Fibroblast of the aortic adventitia (primary cell): ENCODE data around the gene GYS1. TPM values are rescaled to one million over a fixed set of nuclear protein-coding genes. Genes with fewer than 3 reads are reported as not detected.

Experiments used
- DNase-seq: peaks from one replicate; pipeline ENCODE4 v3.0.0-alpha.2; 2010; ENCODE audit warnings: low read depth
- H3K4me3 ChIP-seq: 2 replicates; pipeline ENCODE4 v1.5.1; 2011; ENCODE audit warnings: low read depth, mild to moderate bottlenecking, control low read depth, low read length, moderate library complexity
- total RNA-seq: library from RNA; depleted of rRNA; stranded (reverse); fragments of >200 nt; gene quantifications from 2 replicates; pipeline ENCODE4 v1.2.3, GENCODE V29; 2012; ENCODE audit warnings: low replicate concordance
- TF ChIP-seq, protein P1 (sequence below): IDR thresholded peaks from 2 replicates; pipeline ENCODE4 v1.5.1; 2011; ENCODE audit warnings: mild to moderate bottlenecking, low read length, control low read depth, inconsistent platforms; ENCODE audit not compliant: insufficient read depth

Gene GYS1
- total RNA-seq, 1 donor, result 38.6 TPM

DNA sequence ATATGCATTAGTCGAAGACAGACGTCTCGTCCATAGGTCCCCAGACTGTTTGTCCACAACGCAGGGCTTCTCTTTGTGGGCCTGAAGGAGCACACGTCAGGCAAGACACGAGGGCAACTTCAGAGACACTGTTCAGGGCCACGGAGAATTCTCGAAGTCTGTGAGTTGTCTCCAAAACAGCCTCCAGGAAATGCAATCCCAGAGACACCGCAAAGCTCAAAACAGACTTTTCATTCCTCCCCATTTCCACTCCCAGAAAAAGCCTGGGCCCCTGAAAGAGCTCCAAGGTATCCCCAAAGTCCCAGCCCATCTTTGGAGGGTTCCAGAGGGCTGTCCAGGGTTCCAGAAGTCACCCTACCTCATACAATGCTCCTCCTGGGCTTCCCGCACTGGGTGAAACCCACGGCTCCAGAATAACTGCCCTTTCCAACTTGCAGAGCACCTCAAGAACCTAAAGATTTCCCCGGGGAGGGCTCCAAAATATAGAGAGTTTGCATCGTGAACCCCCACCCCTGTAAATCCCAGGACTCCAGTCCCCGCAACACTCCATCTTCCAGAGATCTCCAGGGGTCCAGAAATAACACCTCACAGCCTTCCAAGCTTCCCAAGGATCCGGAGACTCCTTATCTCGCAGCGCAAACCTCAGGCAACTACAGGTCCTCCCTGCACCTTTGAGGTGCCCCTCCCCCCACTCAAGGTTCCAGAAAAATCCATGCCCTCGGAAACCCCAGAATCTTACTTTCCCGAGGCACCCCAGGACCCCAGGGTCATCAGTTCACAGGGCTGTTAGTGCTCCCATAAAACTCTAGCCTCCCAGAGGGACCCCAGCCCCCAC is 28.7 kb downstream of the GYS1 start:
- TF ChIP-seq, protein P1, sequence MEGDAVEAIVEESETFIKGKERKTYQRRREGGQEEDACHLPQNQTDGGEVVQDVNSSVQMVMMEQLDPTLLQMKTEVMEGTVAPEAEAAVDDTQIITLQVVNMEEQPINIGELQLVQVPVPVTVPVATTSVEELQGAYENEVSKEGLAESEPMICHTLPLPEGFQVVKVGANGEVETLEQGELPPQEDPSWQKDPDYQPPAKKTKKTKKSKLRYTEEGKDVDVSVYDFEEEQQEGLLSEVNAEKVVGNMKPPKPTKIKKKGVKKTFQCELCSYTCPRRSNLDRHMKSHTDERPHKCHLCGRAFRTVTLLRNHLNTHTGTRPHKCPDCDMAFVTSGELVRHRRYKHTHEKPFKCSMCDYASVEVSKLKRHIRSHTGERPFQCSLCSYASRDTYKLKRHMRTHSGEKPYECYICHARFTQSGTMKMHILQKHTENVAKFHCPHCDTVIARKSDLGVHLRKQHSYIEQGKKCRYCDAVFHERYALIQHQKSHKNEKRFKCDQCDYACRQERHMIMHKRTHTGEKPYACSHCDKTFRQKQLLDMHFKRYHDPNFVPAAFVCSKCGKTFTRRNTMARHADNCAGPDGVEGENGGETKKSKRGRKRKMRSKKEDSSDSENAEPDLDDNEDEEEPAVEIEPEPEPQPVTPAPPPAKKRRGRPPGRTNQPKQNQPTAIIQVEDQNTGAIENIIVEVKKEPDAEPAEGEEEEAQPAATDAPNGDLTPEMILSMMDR, result no peak
- peak overlapping the region; percentile 64 for H3K4me3 ChIP-seq
- peak; percentile 72 for DNase-seq

DNA sequence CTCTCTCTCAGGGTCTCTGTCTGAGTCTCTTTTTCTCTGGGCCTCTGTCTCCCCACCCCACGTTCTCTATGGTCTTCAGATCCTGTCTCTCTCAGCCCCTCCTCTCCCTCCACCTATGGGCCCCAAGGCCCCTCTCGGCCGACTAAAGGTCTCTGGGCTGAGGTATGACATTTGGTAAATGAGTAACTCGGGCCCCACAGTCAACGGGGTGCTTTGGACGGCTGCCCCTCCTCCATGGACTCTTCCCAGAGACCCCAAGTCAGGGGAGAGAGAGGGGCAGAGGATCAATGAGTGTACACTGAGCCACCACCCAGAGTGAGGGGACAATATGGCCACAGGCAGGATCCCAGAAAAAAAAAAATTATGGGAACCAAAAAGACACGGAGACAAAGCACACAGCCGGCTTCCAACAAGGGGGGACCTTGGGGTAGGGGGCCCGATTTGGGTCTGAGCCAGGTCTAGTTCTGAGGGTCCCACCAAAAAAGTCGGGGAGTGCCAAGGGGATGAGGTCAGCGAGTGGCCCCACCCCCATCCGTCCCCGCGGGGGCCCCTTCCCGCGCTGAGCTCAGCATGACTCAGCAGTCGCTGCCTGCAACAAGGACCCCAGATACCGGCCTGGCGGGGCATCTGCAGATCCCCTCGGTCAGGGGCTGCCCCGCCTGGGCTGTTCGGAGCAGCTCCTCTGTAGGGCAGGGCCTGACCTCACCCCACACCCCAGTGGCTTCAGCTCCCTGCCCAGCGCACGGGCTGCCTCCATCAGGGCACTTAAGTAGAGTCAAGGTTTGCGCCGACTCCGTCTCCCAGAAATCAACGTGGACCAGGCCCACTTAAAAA is 29.5 kb downstream of the GYS1 start:
- TF ChIP-seq, protein P1, result no peak
- DNase-seq, result peak; percentile 73
- peak overlapping the region; percentile 64 for H3K4me3 ChIP-seq

DNA sequence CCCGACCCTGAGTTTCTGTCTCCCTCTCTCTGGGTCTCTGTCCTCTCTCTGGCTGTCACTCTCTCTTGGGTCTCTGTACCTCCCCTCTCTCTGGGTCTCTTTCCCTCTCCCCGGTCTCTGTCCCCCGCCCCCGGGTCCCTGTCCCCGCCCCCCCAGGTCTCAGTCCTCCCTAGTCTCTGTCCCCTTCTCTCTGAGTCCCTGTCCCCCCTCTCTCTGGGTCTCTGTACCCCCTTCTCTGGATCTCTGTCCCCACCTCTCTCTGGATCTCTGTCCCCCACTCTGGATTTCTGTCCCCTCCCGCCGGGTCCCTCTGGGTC is 30.3 kb downstream of the GYS1 start:
- TF ChIP-seq, protein P1, result no peak
- no peak overlapping the region for H3K4me3 ChIP-seq
- no peak for DNase-seq

DNA sequence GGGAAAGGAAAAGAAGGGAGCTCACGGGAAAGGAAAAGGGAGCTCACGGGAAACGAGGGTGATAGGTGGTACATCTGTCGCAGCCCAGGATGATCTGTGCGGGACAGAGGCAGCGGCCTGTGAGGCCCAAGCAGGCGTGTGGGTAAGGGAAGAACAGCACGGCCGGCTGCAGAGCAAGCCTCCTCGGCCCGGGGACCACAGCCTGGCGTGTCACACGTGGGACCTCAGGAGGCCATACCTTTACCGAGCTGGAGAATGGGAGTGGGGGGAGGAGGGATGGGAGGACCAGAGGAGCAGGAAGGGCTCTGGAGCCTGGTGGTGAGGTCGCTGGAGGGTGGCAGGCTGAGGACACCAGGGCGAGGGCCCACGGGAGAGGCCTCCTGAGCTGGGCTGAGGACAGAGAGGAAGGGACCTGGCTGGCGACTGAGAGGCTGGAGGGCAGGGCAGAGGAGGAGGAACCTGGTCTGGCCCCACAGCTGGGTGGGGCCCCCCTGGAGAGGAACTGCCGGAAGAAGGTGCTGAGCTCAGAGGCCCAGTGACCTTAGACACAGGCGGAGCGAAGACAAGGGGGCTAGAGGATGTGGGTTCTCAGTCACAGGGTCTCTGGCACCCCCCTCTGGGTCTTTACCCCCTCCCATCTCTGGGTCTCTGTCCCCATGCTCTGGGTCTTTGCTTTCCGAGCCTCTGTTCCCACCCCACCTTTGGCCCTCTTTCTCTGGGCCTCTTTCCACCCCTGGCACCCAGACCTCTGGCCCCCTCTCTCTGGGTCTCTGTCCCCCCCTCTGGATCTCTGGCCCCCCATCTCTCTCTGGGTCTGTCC is 30.9 kb downstream of the GYS1 start:
- DNase-seq, result no peak
- TF ChIP-seq, protein P1, result no peak
- no peak overlapping the region for H3K4me3 ChIP-seq

DNA sequence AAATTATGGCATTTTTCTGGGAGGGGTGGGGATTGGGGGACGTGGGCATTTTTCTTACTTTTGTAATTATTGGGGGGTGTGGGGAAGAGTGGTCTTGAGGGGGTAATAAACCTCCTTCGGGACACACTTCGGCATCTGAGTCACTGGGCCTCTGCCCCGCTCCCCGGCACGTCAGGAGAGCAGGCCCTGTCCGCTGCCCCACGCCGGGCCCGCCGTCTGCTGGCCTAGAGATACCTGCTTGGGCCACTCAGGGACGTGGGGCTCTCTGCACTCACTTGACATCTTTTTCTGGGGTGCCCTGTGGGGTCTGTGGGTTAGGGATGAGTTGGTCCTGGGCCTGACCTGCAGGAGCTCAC is 31.5 kb downstream of the GYS1 start:
- TF ChIP-seq, protein P1, result no peak
- H3K4me3 ChIP-seq, result no peak overlapping the region
- DNase-seq, result no peak

DNA sequence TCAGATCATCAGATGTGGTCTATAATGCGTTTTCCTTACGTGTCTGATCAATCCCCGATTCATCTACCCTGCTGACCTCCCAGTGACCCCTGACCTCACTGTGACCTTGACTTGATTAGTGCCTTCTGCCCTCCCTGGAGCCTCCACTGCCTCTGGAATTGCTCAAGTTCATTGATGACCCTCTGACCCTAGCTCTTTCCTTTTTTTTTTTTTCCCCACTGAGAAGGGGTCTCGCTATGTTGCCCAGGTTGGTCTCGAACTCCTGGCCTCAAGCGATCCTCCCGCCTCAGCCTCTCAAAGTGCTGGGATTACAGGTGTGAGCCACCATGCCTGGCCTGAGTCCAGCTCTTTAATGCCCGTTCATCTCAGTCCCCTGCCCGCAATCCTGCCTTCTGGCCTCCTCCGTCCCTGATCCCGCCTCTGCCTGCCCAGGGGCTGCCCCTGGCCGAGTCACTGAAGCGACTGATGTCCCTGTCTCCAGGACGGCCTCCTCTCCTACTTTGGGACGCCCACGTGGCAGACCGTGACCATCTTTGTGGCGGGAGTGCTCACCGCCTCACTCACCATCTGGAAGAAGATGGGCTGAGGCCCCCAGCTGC is 32.0 kb downstream of the GYS1 start:
- no peak overlapping the region for H3K4me3 ChIP-seq
- TF ChIP-seq, protein P1, result no peak
- DNase-seq, result no peak
